OCI-LY3 (cell line): ENCODE results near the gene SRSF3.

Experiments
- EZH2phosphoT487 ChIP-seq: fragments of 200-600 bp; shearing (Covaris generic); IDR thresholded peaks from 2 replicates; pipeline ENCODE4 v1.6.1; 2018; ENCODE audit warnings: antibody characterized with exemption, mixed run types, low read depth
- TF ChIP-seq, protein P1 (sequence below): fragments of 200-600, 300-600 bp; sonication (generic); IDR thresholded peaks from 2 replicates; pipeline ENCODE4 v1.5.1; 2014; ENCODE audit warnings: antibody characterized with exemption, low read length, low read depth

DNA sequence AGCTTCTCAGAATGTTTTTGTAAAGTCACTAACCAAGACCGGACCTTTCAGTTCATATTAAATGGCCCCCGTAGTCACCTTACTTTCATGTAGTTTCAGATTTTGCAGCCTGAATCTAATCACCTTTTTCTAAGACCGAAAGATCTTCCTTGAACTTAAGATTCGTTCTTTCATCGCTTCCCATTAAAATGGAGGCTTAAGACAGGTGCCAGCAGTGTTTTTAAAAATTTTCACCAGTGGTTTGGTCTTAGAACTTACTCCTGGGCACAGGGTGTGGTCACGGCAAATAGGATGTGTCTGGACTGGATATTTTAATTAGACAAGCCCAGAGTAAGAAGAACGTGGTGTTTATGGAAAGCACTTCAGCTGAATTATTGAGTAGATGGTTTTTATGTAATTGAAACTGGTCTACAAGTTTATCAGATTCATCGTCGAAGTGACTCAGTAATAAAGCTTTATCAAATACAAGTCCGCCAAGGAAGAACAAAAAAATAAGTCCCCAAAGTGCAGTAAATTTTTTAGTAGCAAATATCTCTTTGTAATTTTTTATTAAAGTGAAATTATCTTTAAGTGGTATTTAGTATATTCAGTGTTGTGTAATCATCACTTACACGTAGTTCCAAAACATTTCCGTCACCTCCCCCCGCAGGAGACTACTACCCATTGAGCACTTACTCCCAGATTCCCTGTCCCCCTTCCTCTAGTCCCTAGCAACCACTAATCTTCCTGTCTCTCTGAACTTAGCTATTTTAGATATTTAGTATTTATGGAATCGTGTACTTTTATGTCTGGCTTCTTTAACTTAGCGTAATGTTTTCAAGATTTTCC lies 868 bp downstream of the SRSF3 start:
- TF ChIP-seq, protein P1, sequence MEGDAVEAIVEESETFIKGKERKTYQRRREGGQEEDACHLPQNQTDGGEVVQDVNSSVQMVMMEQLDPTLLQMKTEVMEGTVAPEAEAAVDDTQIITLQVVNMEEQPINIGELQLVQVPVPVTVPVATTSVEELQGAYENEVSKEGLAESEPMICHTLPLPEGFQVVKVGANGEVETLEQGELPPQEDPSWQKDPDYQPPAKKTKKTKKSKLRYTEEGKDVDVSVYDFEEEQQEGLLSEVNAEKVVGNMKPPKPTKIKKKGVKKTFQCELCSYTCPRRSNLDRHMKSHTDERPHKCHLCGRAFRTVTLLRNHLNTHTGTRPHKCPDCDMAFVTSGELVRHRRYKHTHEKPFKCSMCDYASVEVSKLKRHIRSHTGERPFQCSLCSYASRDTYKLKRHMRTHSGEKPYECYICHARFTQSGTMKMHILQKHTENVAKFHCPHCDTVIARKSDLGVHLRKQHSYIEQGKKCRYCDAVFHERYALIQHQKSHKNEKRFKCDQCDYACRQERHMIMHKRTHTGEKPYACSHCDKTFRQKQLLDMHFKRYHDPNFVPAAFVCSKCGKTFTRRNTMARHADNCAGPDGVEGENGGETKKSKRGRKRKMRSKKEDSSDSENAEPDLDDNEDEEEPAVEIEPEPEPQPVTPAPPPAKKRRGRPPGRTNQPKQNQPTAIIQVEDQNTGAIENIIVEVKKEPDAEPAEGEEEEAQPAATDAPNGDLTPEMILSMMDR: no peak
- no peak for TF ChIP-seq EZH2phosphoT487
